Suprapubic skin (tissue), 4 donors: Measurements from ENCODE around the gene WDR33. TPM values are rescaled to one million over a fixed set of nuclear protein-coding genes. Genes with fewer than 3 reads are reported as not detected.

Source experiments
- DNase-seq, 2 donors: peaks; one replicate each; pipeline ENCODE4 v3.0.0-alpha.2; 2019; ENCODE audit warnings: low spot score in 2 of 2
- H3K27ac ChIP-seq: fragments of 200-600 bp; sonication (generic); one replicate; pipeline ENCODE4 v1.5.1; 2019
- H3K27me3 ChIP-seq: fragments of 200-600 bp; sonication (generic); one replicate; pipeline ENCODE4 v1.5.1; 2019
- H3K36me3 ChIP-seq: fragments of 200-600 bp; sonication (generic); one replicate; pipeline ENCODE4 v1.5.1; 2019
- H3K4me1 ChIP-seq: fragments of 200-600 bp; sonication (generic); one replicate; pipeline ENCODE4 v1.5.1; 2019
- H3K4me3 ChIP-seq: fragments of 200-600 bp; sonication (generic); one replicate; pipeline ENCODE4 v1.5.1; 2019; ENCODE audit warnings: mild to moderate bottlenecking
- H3K9me3 ChIP-seq: fragments of 200-600 bp; sonication (generic); one replicate; pipeline ENCODE4 v1.5.1; 2019
- EP300 ChIP-seq: sonication (generic); formaldehyde crosslinking; IDR thresholded peaks from one replicate; pipeline ENCODE4 v1.6.1; 2017; ENCODE audit warnings: antibody characterized with exemption
- POLR2A ChIP-seq, 2 donors: fragments of 450-650 bp; IDR thresholded peaks; one replicate each; pipeline ENCODE4 v1.6.1; 2017; ENCODE audit warnings: antibody characterized with exemption in 2 of 2, mild to moderate bottlenecking in 2 of 2, moderate library complexity in 2 of 2
- POLR2AphosphoS5 ChIP-seq, 3 donors: sonication (generic); formaldehyde crosslinking; IDR thresholded peaks; one replicate each; pipeline ENCODE4 v1.6.1; 2017; ENCODE audit warnings: antibody characterized with exemption in 3 of 3
- WGBS: methylation state at CpG from one replicate; pipeline ENCODE4 v1.1.5; 2018; 5-methylcytosine and 5-hydroxymethylcytosine counted together
- total RNA-seq, 4 donors: library from RNA; depleted of rRNA; stranded (reverse); fragments of >200 nt; gene quantifications; one replicate each; pipeline ENCODE4 v1.1.0, GENCODE V29; 2016
- TF ChIP-seq, protein P1 (sequence below), 2 donors: fragments of 200-600 bp in 1 of 2; fragments of 450-650 bp in 1 of 2; sonication (generic) in 1 of 2; IDR thresholded peaks; one replicate each; pipeline ENCODE4 v1.5.1; 2016 to 2019; ENCODE audit warnings: antibody characterized with exemption in 2 of 2, mild to moderate bottlenecking in 1 of 2, moderate library complexity in 1 of 2

Gene WDR33
- total RNA-seq, 4 donors from 2014 or later = 31.9 to 85.8 (median 44.1) TPM

DNA sequence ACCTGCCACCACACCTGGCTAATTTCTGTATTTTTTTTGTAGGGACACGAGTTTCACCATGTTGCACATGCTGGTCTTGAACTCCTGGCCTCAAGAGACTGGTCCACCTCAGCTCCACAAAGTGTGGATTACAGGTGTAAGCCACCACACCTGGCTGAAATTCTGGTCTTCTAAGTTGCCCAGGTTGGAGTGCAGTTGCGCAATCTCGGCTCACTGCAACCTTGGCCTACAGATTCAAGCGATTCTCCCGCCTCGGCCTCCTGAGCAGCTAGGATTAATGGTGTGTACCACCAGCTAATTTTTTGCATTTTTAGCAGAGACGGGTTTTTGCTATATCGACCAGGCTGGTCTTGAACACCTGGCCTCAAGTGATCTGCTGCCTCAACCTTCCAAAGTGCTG lies 41.4 kb upstream of the WDR33 start:
- no peak for DNase-seq
- no peak overlapping the region for H3K27ac ChIP-seq
- 96% methylated on average over 8 of the region's 8 CpGs for WGBS

DNA sequence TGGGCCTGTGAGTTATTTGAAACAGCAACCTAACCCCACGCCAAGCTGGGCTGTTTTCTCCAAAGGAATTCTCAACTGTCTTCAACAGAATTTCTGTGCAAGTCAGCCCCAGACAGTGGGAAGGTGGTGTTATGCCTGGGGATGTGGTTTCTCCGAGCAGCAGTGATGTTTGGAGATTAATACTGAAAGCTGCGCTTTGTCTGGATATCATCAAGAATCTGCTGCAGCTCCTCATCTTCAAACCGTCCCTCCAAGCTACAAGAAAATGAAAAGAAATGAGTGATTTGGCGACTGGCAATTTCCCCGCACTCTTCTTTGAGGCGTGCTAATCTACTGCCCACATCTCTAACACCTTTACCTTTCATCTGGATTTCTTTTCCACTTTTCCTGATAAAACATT lies 37.0 kb upstream of the WDR33 start:
- TF ChIP-seq, protein P1, sequence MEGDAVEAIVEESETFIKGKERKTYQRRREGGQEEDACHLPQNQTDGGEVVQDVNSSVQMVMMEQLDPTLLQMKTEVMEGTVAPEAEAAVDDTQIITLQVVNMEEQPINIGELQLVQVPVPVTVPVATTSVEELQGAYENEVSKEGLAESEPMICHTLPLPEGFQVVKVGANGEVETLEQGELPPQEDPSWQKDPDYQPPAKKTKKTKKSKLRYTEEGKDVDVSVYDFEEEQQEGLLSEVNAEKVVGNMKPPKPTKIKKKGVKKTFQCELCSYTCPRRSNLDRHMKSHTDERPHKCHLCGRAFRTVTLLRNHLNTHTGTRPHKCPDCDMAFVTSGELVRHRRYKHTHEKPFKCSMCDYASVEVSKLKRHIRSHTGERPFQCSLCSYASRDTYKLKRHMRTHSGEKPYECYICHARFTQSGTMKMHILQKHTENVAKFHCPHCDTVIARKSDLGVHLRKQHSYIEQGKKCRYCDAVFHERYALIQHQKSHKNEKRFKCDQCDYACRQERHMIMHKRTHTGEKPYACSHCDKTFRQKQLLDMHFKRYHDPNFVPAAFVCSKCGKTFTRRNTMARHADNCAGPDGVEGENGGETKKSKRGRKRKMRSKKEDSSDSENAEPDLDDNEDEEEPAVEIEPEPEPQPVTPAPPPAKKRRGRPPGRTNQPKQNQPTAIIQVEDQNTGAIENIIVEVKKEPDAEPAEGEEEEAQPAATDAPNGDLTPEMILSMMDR (IDR thresholded peaks at IDR 0.05) = no peak
- TF ChIP-seq POLR2A (IDR thresholded peaks at IDR 0.05) = no peak
- no peak for DNase-seq
- 80% methylated on average over 7 of the region's 7 CpGs for WGBS
- Histone ChIP-seq H3K4me3 (no peak overlapping the region), H3K9me3 (no peaks in the 10 kb centered on the region), H3K27me3 (no peaks in the 10 kb centered on the region), H3K4me1 (no peaks in the 10 kb centered on the region), H3K27ac (no peak overlapping the region), H3K36me3 (peaks cover 68% of the 10 kb centered on the region)

More for the DNA sequence above, 41.4 kb upstream of the WDR33 start:
- Histone ChIP-seq H3K9me3 (no peaks in the 10 kb centered on the region), H3K4me3 (no peak overlapping the region), H3K27me3 (no peaks in the 10 kb centered on the region), H3K36me3 (peaks cover 48% of the 10 kb centered on the region), H3K4me1 (peaks cover 19% of the 10 kb centered on the region)
- no peak for TF ChIP-seq POLR2AphosphoS5 (IDR thresholded peaks at IDR 0.05)
- TF ChIP-seq, protein P1 (IDR thresholded peaks at IDR 0.05) = no peak
- no peak for TF ChIP-seq POLR2A (IDR thresholded peaks at IDR 0.05)

DNA sequence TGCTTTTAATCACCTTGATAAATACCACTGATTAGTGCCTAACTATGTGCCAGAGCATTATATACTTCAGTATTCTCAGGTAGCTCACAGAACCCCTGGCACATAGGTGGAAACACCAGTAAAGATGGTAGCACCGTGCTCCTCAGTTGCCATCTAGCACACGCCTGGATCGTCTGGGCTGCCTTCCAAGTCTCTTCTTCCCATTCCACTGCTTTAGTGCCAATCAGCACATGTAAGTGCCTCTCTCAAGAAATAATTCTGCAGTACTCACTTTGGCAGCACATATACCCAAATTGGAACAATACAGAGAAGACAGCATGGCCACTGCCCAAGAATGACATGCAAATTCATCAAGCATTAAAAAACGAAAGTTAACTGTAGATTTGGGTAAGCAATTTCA lies 34.0 kb upstream of the WDR33 start:
- Histone ChIP-seq H3K4me3 (no peak overlapping the region), H3K27ac (no peak overlapping the region), H3K36me3 (peaks cover 44% of the 10 kb centered on the region), H3K9me3 (no peaks in the 10 kb centered on the region), H3K27me3 (no peaks in the 10 kb centered on the region), H3K4me1 (no peaks in the 10 kb centered on the region)
- TF ChIP-seq POLR2AphosphoS5 (IDR thresholded peaks at IDR 0.05) (no peak), POLR2A (IDR thresholded peaks at IDR 0.05) (no peak), EP300 (no peak)
- TF ChIP-seq, protein P1 (IDR thresholded peaks at IDR 0.05) = no peak
- WGBS = 38% methylated on average over 4 of the region's 4 CpGs
- DNase-seq = no peak

DNA sequence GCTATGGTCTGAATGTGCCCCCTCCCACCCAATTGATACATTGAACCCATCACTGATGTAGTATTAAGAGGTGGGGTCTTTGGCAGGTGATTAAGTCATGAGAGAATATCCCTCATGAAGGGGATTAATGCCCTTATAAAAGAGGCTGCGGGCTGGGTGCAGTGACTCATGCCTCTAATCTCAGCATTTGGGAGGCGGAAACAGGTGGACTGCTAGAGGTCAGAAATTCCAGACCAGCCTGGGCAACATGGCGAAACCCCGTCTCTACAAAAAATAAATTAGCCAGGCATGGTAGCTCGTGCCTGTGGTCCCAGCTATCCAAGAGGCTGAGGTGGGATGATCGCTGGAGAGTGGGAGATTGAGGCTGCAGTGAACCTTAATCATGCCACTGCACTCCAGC lies 32.7 kb upstream of the WDR33 start:
- H3K27me3 ChIP-seq = no peaks in the 10 kb centered on the region
- peaks cover 33% of the 10 kb centered on the region for H3K36me3 ChIP-seq
- H3K27ac ChIP-seq = no peak overlapping the region
- H3K9me3 ChIP-seq = no peaks in the 10 kb centered on the region
- 93% methylated on average over 6 of the region's 6 CpGs for WGBS
- TF ChIP-seq, protein P1 (IDR thresholded peaks at IDR 0.05) = no peak
- TF ChIP-seq POLR2A (IDR thresholded peaks at IDR 0.05) (no peak), EP300 (no peak), POLR2AphosphoS5 (IDR thresholded peaks at IDR 0.05) (no peak)
- H3K4me3 ChIP-seq = no peak overlapping the region
- DNase-seq = no peak
- H3K4me1 ChIP-seq = no peaks in the 10 kb centered on the region

DNA sequence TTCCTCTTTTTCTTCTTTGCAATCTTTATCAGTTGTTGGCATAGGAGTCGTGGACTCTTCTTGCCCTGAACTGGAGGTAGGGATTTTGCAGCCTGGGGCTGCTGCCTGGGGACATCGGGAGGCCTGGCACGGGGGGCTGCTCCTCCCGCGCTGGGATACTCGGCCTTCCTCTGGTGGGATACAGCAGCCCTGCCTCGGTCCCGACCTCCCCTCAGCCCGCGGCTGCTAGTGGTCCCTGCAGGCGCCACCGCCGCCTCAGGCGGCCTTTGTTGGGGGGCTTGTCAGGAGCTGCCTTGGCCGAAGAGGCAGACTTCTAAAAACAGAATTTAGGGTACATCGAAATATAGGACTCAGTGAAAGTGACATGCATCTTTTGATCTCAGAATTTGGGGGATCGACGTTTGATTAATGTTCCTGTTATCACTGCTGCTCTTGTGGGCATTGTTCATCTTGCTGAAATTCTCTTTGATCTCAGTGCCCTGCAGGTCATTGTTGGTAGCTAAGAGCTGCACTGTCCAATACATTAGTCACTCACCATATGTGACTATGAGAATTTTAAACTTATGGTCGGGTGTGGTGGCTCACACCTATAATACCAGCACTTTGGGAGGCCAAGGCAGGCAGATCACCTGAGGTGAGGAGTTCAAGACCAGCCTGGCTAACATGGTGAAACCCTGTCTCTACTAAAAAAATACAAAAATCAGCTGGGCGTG lies 30.7 kb upstream of the WDR33 start:
- no peak for DNase-seq
- Histone ChIP-seq H3K4me1 (no peaks in the 10 kb centered on the region), H3K9me3 (no peaks in the 10 kb centered on the region), H3K4me3 (no peak overlapping the region), H3K36me3 (peaks cover 12% of the 10 kb centered on the region), H3K27me3 (no peaks in the 10 kb centered on the region), H3K27ac (no peak overlapping the region)
- 89% methylated on average over 18 of the region's 20 CpGs for WGBS
- TF ChIP-seq, protein P1 (IDR thresholded peaks at IDR 0.05) = no peak
